Thyroid gland (tissue), 4 donors: Measurements from ENCODE around the gene ANKRD28.

Source experiments
- CTCF ChIP-seq, 6 experiments: fragments of 200-600 bp in 3 of 6; fragments of 450-650 bp in 3 of 6; sonication (generic) in 3 of 6; IDR thresholded peaks; one replicate each; pipeline ENCODE4 v1.5.1; 2016 to 2019; ENCODE audit warnings: antibody characterized with exemption in 6 of 6, mild to moderate bottlenecking in 2 of 6, inconsistent platforms in 1 of 6, moderate library complexity in 1 of 6
- POLR2A ChIP-seq, 2 donors: fragments of 450-650 bp; IDR thresholded peaks; one replicate each; pipeline ENCODE4 v1.6.1; 2017; ENCODE audit warnings: antibody characterized with exemption in 2 of 2, mild to moderate bottlenecking in 2 of 2, moderate library complexity in 1 of 2

GRCh38 chr3:15846606-15847005 lies 48.8 kb upstream of the ANKRD28 start:
- TF ChIP-seq CTCF (IDR thresholded peaks at IDR 0.05) (no peak), POLR2A (IDR thresholded peaks at IDR 0.05) (no peak)
